HG02759 (cell line): ENCODE measurements around the gene ARHGEF39.
A peak's percentile ranks its signal among the peaks of the same experiment; 100 is the strongest.
"Not testable (repeated sequence)": the region's sequence is repeated elsewhere in the genome, so short reads cannot be mapped to it uniquely, and the experiment has no call there.

Experiments
- ATAC-seq: cut with Tn5 transposase; IDR thresholded peaks from one replicate; pipeline ENCODE4 v1.9.1; 2021; ENCODE audit warnings: mild to moderate bottlenecking, moderate library complexity; ENCODE audit not compliant: unreplicated experiment

Gene ARHGEF39

DNA sequence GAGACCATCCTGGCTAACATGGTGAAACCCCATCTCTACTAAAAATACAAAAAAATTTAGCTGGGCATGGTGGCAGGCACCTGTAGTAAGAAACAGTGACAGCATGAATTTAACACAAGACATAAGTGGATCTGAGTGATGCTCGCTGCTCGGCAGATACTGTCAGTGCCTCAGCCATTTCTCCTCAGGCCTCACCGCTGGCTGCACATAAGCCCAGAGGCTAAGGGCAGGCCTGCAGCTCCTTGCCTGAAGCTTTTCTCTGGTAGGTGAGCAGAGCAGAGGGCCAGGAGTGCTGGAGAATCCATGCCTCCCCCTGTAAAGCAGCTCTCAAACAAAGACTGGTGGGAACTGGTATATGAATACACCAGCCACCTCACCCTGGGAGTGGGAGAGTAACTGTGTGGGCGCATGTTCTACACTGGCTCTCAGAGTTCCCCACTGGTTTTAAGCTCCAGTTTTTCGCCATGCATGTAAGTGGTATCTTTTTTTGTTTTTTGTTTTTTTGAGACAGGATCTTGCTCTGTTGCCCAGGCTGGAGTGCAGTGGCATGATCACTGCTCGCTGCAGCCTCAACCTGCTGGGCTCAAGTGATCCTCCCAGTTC lies 36.5 kb downstream of the ARHGEF39 start:
- no peak for ATAC-seq

DNA sequence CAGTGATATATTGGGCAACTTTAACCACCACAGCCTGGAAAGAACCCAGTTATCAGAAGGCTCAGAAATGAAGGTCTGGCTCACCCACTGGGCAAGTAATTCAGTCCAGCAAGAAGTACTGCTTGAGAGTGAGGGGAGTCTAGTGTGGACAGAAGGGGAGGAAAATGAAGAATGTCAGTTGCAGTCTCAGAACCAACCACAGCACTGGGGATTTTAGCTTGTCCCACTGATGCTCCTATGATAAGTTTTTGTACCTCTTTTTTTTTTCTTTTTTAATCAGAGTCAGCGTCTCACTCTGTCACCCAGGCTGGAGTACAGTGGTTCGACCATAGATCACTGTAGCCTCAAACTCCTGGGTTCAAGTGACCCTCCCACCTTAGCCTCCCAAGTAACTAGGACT lies 37.4 kb downstream of the ARHGEF39 start:
- ATAC-seq: no peak

DNA sequence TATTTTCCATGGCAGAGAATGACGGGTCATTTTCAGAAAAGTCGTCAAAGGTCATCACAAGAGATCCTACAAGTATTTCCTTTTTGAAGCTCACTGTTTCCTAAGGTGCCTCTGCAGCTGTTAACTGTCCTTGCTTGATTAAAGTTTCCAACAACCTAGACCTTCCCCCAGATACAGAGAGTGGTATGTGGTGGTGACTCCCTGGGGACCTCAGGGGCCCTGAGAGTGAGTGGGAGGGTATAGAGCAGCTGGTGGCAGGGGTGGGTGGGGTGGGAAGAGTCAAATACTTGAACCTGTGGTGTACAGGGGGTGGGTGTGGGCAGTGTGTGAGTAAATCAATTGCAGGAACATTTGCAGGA lies 45.2 kb downstream of the ARHGEF39 start:
- peak; percentile 62 for ATAC-seq

DNA sequence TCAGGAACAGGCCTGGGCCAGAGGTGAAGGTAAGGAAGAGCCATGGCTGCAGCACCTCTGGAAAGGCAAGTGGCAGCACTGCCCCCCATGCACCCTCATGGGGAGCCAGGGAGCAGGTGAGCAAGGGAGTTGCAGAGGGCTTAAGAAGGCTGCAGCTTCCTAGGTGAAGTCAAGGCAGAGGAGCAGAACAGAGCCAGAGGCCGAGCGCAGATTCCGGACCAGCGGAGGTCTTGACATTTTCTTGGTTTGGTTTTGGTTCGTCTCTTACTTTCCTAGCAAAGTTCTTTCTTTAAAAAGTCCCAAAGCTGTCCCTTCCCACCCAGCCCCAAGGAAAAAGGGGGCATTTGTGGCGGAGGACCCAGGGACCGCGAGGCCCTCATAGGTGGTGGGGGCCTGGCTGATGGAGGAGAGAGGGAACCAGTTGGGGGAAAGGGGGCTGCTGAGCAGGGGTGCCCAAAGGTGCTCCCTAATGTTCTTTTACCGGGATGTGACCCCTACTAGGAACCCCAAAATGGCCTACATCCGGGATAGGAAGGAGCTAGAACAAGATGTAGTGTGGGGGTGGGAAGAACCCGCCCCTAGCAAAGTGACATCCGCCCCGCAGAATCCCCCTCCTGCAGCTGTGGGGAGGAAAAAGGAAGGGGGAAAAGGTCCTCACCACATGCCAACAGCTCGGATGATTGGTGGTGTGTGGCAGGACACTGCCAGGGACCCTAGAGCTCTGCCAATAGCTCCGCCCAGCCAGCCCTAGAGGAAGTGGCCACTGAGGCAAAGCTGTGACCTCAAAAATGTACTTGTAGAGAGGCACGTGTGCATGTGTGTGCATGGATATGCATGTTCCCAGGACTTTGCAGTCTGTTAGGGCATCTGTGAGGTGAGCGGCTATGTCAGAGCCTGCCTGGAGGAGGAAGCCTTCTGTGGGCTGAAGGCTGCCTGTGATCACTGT lies 45.9 kb downstream of the ARHGEF39 start:
- ATAC-seq: peak; percentile 58

DNA sequence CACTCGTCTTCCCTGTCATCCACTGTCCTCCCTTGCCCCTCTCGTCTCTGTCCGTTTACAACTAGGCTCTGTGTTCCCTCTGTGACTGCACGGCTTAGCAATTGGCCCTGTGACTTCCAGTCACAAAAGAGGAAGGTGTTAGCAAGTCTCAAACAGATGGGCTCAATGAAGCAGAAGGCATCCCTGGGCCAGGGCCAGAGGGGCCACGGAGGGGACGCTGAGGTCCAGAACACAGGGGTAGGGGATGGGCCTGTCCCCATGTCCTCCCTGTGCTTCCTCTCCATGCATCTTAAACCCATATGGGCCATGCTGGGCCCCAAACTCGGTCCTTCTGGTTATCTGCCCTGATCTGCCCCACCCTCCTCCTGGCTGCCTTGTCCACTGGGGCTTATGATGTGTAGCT lies 46.7 kb downstream of the ARHGEF39 start, which contains the start of gene CD72:
TSS of gene CD72 (minus strand) at position 89 of the 403 bp plus-strand sequence. CDS start 110 bp downstream, outside the sequence.
- ATAC-seq: no peak

DNA sequence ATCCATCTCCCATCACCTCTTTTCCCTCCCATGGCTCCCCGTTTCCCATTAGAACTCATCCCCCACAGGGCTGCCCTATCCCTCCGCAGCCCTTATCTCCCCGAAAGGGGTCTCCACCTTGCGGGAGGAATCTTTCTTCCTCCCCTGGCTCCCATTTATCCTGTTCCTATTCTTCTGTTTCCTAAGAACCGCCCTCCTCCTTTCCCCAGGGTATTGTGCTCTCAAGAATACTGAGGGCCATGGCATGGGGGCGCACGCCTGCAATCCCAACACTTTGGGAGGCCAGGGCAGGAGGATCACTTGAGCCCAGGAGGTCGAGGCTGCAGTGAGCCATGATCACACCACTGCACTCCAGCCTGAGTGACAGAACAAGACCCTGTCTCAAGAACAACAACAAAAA lies 47.4 kb downstream of the ARHGEF39 start:
- ATAC-seq: no peak

DNA sequence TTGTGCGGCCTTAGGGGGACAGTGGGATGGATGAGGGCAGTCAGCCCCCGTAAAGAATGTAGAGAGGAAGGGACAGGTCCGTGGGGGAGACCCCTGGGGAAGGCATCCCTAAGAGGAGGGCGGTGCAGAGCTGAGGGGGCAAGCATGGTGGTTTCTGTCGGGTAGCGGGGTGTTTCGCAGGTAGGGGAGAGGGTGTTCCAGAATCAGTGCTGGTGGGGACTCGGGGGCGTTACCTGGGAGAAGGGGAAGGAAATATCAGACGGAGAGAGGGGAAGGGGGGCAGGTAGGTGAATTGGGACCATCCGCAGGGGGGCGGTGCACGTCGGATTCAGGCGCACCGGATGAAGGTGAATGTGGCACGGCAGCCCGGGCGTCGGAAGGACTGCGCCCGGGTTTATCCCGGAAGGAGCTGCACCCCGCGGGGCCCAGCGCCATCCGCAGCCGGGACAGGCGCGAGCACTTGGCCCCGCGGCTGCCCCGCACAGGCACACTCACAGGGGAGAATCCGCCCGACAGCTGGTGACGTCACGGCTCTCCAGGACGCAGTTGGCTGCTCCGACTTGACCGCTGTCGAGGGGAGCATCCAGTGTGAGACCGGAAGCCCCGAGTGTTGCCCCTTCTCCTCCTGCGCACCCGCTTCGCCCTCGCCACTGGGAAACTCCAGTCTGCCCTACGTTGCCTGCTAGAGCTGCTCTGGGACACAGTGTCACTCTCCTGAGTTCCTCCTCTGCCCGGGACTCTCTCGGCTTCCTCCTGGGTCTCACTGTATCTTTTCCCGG lies 48.1 kb downstream of the ARHGEF39 start:
- ATAC-seq: peak; percentile 46

DNA sequence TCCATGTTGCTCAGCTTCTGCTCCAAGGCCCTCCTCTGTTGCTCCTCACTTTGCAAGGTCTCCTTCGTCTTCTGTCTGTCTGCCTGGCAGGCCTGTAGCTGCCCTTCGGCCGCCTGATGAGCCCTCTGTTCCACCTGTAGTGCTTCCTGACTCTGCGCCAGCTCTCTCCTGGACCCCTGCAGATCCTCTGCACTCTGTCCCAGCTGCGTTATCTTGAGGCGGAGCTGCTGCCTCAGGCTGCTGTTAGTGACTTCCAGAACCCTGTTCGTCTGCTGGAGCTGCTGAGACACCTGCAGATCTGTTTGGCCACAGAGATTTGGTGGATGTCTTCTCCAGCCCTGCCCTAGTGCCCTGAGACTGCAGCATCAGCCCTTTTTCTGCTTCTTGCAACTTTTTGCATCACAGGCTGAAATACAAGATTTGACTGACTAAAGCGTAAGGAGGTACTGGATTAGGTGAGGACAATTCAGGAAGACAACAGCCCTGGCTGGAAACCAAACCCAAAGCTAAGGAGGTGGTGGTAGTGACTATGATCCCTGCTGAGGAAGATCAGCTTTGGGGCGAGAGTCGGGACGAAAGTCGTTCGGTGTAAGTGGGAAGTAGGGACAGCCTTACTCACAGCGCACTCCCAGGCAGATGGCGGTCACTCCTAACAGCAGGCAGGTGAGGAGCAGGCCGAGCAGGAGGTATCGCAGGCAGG lies 48.9 kb downstream of the ARHGEF39 start:
- no peak for ATAC-seq

DNA sequence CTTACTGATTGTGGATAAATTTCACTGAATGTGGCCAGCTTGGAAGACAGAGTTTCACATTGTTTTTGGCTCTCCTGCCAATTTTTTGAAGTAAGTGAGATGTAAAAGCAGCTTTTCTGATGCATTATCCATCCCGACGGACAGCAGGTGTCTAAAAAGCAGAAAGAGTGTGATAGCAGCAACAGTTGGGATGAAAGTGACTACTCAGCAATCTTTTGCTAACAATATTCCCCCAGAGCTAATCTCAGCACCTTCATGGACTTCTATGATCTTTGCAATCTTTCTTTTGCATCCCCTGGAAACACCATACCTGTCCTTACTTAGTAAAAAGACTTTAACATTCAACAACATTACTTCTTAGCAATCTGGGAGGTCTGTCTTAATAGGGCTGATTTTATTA lies 52.2 kb downstream of the ARHGEF39 start:
- ATAC-seq: no peak

DNA sequence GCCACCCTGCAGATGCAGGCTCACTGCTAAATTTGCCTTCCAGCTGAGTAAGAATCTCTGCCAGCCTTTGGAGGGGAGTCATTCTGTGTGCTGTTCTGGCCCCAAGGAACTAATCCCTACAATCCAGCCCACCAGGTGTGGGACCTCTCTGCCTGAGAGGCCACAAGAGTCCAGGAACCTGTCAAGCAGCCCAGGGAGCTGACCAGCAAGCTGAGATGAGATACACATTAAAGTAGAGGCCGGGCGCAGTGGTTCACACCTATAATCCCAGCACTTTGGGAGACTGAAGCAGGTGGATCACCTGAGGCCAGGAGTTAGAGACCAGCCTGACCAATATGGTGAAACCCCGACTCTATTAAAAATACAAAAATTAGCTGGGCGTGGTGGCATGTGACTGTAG lies 52.9 kb downstream of the ARHGEF39 start:
- not testable (repeated sequence) for ATAC-seq

DNA sequence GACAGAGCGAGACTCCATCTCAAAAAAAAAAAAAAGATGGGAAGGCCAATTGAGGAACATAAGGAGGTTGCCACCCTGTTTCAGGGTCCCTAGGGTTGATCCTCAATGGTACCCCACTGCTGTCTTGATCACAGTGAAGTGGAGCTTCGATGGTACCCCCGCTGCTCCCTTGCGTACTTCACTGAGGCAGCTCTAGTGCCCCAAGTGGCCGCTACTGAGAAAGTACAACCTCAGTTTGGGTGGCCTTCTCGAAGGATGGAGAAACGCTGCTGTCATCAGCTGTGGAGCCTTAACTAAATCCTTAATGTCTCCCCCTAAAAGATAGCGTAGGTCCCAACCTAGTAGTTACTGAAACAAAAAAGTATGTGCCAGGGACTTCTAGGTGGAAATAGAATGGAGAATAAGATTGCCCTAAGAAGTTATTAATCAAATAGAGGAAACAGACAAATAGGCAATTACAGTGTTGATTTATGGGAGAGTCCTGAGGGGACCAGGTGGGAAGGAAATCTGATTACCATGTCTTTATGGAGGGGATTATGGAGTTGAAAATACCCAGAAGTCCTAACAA lies 53.7 kb downstream of the ARHGEF39 start:
- ATAC-seq: no peak

DNA sequence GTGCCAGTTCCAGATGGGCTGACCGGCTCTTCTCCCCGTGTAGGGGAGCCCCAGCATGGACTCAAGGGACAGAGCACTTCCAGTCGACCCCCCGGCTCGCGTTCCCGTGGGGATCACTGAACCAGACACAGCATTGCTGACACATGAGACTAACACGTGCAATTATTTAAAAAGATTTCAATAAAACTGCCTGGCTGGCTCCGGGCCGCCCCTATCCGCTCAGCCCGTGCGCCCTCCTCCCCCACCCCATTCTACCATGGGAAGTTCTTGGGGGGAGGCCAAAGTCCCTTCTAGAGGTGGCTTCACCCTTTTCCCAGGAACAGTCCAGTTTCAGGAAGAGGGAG lies 55.2 kb downstream of the ARHGEF39 start:
- ATAC-seq: no peak
